Endothelial cell of umbilical vein (primary cell): ENCODE data around the gene SAT2. TPM values are rescaled to one million over a fixed set of nuclear protein-coding genes. Genes with fewer than 3 reads are reported as not detected.

Source experiments
- BruUV-seq: library from RNA; stranded (reverse); fragments of 400-500 nt; replicated peaks from 2 replicates; lab custom pipeline; 2021; lab: Mats Ljungman, UMichigan
- CTCF ChIA-PET: fragments of 300-600, 350-600 bp; sonication (Branson Sonifier 250); formaldehyde crosslinking; loops from one replicate; lab custom pipeline; 2021; ENCODE audit warnings: antibody characterized with exemption, inconsistent platforms; lab: Charles Lee
- POLR2A ChIA-PET: fragments of 300-600, 350-600 bp; sonication (Branson Sonifier 250); formaldehyde crosslinking; loops from one replicate; lab custom pipeline; 2021; ENCODE audit warnings: antibody characterized with exemption, inconsistent platforms; lab: Charles Lee
- DNase-seq: peaks from one replicate; pipeline ENCODE4 v3.0.0-alpha.2; 2011; ENCODE audit warnings: low read depth, low spot score
- FAIRE-seq: peaks from 2 replicates; lab custom pipeline; 2011; peaks lifted over from hg19 to GRCh38; lab: Jason Lieb, UNC
- H2AFZ ChIP-seq: 2 replicates; pipeline ENCODE4 v1.6.0; 2012; ENCODE audit warnings: low read depth, low read length, control low read depth, inconsistent platforms
- H3K27ac ChIP-seq: 2 replicates; pipeline ENCODE4 v1.5.1; 2011; ENCODE audit warnings: low read depth, mild to moderate bottlenecking, control low read depth, low read length, moderate library complexity; ENCODE audit not compliant: insufficient read depth
- H3K27me3 ChIP-seq, 2 experiments: 2 replicates each; pipeline versions ENCODE4 v1.6.0 to v1.6.1; 2011; ENCODE audit warnings: low read length in 2 of 2, mixed read lengths in 1 of 2; ENCODE audit not compliant: control insufficient read depth in 2 of 2, insufficient read depth in 2 of 2
- H3K36me3 ChIP-seq, 2 experiments: 2 replicates in 1 of 2; 3 replicates in 1 of 2; pipeline ENCODE4 v1.5.1; 2011; ENCODE audit warnings: low read length in 2 of 2, mild to moderate bottlenecking in 1 of 2, moderate library complexity in 1 of 2; ENCODE audit not compliant: control insufficient read depth in 2 of 2, insufficient read depth in 2 of 2; ENCODE audit errors: extremely low read depth in 1 of 2
- H3K4me1 ChIP-seq: 3 replicates; pipeline ENCODE4 v1.5.1; 2011; ENCODE audit warnings: mild to moderate bottlenecking, low read length; ENCODE audit not compliant: control insufficient read depth, insufficient read depth; ENCODE audit errors: extremely low read depth
- H3K4me2 ChIP-seq: 2 replicates; pipeline ENCODE4 v1.6.1; 2011; ENCODE audit warnings: low read length, control low read depth, mixed read lengths; ENCODE audit not compliant: insufficient read depth
- H3K4me3 ChIP-seq, 3 experiments: fragments of 200-600 bp in 1 of 3; sonication (generic), shearing (Covaris generic) in 1 of 3; replicated peaks in 1 of 3; 2 replicates each; pipeline ENCODE4 v1.5.1; 2011 to 2016; ENCODE audit warnings: control low read depth in 3 of 3, low read length in 3 of 3, mild to moderate bottlenecking in 2 of 3, inconsistent platforms in 1 of 3, low read depth in 1 of 3, moderate library complexity in 1 of 3; ENCODE audit not compliant: insufficient read depth in 1 of 3
- H3K79me2 ChIP-seq: 2 replicates; pipeline ENCODE4 v1.6.0; 2012; ENCODE audit warnings: low read length, inconsistent platforms; ENCODE audit not compliant: control insufficient read depth, insufficient read depth
- H3K9ac ChIP-seq: replicated peaks from 2 replicates; pipeline ENCODE3; 2011; ENCODE audit warnings: low read length, control low read depth; ENCODE audit not compliant: insufficient read depth; ENCODE audit errors: extremely low read depth
- H3K9me1 ChIP-seq: replicated peaks from 3 replicates; pipeline ENCODE4 v1.6.0; 2011; ENCODE audit warnings: mild to moderate bottlenecking, low read length; ENCODE audit not compliant: control insufficient read depth, insufficient read depth; ENCODE audit errors: extremely low read depth
- H3K9me3 ChIP-seq: replicated peaks from 2 replicates; pipeline ENCODE4 v1.5.1; 2012; ENCODE audit warnings: low read length, inconsistent platforms; ENCODE audit not compliant: control insufficient read depth, insufficient read depth
- H4K20me1 ChIP-seq: replicated peaks from 2 replicates; pipeline ENCODE3; 2011; ENCODE audit warnings: mild to moderate bottlenecking, low read length; ENCODE audit not compliant: control insufficient read depth, insufficient read depth; ENCODE audit errors: extremely low read depth
- CTCF ChIP-seq, 2 donors: IDR thresholded peaks; 1 replicate in 1 of 2; 2 replicates in 1 of 2; pipeline ENCODE4 v1.5.1; 2011; ENCODE audit warnings: low read length in 2 of 2, mild to moderate bottlenecking in 2 of 2, moderate library complexity in 2 of 2, control low read depth in 1 of 2, inconsistent platforms in 1 of 2, low read depth in 1 of 2; ENCODE audit not compliant: insufficient read depth in 1 of 2; ENCODE audit errors: extremely low read depth in 1 of 2
- GATA2 ChIP-seq: IDR thresholded peaks from 2 replicates; pipeline ENCODE4 v1.7.0; 2011; ENCODE audit warnings: low read depth, mild to moderate bottlenecking, moderate library complexity, mixed read lengths, low read length; ENCODE audit not compliant: insufficient read length, insufficient read depth
- JUN ChIP-seq: IDR thresholded peaks from 2 replicates; pipeline ENCODE4 v1.6.1; 2011; ENCODE audit warnings: borderline replicate concordance, low read depth; ENCODE audit not compliant: insufficient read length, insufficient read depth
- POLR2A ChIP-seq: IDR thresholded peaks from 2 replicates; pipeline ENCODE4 v1.6.1; 2012; ENCODE audit warnings: low read depth, mild to moderate bottlenecking, control low read depth, low read length
- POLR2AphosphoS5 ChIP-seq: IDR thresholded peaks from 2 replicates; pipeline ENCODE4 v1.6.1; 2012; ENCODE audit warnings: low read depth, mild to moderate bottlenecking, control low read depth, low read length, moderate library complexity; ENCODE audit not compliant: insufficient read depth
- dilution Hi-C: fragments of 300-500 bp; cut with MboI; formaldehyde crosslinking; loops from one replicate; pipeline ENCODE4 v1.15.0; 2019; ENCODE audit warnings: low sequenced_read_pairs; ENCODE audit not compliant: extremely low pct_ligation_motif_present
- intact Hi-C: fragments of 100-400 bp; cut with micrococcal nuclease; formaldehyde crosslinking; loops from one replicate; pipeline ENCODE4 v1.10.0; 2022
- polyA plus RNA-seq, 4 experiments: library from polyadenylated mRNA; depleted of rRNA in 3 of 4; stranded (reverse) in 3 of 4; unstranded in 1 of 4; fragments of >200 nt; gene quantifications; 2 replicates each; pipeline versions ENCODE4 v1.2.1 to v1.2.3, GENCODE V29; 2011 to 2012; ENCODE audit warnings: missing spikeins in 1 of 4
- total RNA-seq: library from RNA; stranded (reverse); gene quantifications from 2 replicates; pipeline ENCODE4 v1.2.3, GENCODE V29; 2021

SAT2 gene
- total and polyA plus RNA-seq, 2 donors (not counting 3 experiments of a cell fraction or from before 2014, with no cell fraction given), result 38.0 to 51.8 TPM

- POLR2A ChIA-PET, result interaction anchor here (0.6 to 2.3 kb wide), 3 partner anchors 13 to 73 kb away, joined by 3 to 8 read pairs (median 7); partner anchors contain the start of genes SAT2, TP53 and WRAP53
- dilution Hi-C loops, result no loop called here
- Histone ChIP-seq H2AFZ (peak within 1 kb of the TSS; percentile 89), H3K9me3 (no peaks in the 10 kb centered on the region), H3K36me3 (no peaks in the 10 kb centered on the region), H3K9me1 (no peaks in the 10 kb centered on the region), H4K20me1 (peaks cover 3% of the 10 kb centered on the region), H3K4me1 (peaks cover 24% of the 10 kb centered on the region), H3K27ac (peak within 1 kb of the TSS; percentile 56), H3K9ac (peak within 1 kb of the TSS; percentile 90), H3K27me3 (no peaks in the 10 kb centered on the region), H3K79me2 (peaks cover 42% of the 10 kb centered on the region), H3K4me3 (peak within 1 kb of the TSS; percentile 55 to 97 (median 73)), H3K4me2 (peak within 1 kb of the TSS; percentile 99)
- intact Hi-C loops, result loop anchor here (1.0 to 10.0 kb wide), 5 partner anchors 13 to 230 kb away; partner anchors contain the start of genes SAT2, SENP3 and WRAP53
- FAIRE-seq (peak; percentile 100), DNase-seq (peak; percentile 100)
- CTCF ChIA-PET, result interaction anchor here (0.5 to 2.0 kb wide), 6 partner anchors 9 to 102 kb away, joined by 3 to 11 read pairs (median 5); partner anchors contain the start of genes DNAH2, MPDU1, SAT2 and TP53
- BruUV-seq, result no TSS peak
- TF ChIP-seq POLR2A (peak; percentile 67), JUN (no peak), POLR2AphosphoS5 (peak; percentile 71), GATA2 (no peak), CTCF (IDR thresholded peaks at IDR 0.05; ENCODE audit: extremely low read depth in 1 of 2, insufficient read depth in 1 of 2, low read depth in 1 of 2, low read length in 2 of 2) (peak; percentile 68 to 79)
Observed at GRCh38 chr17:7614425-7615264, 13.0 kb downstream of the SAT2 start, which contains the start of gene FXR2. Gene FXR2 (minus strand): TSS chr17:7614897. CDS start chr17:7614532, 365 bp downstream.
